Smooth muscle cell (in vitro differentiated cells): ENCODE results near the gene OSTF1. TPM values are rescaled to one million over a fixed set of nuclear protein-coding genes. Genes with fewer than 3 reads are reported as not detected.

ENCODE experiments used
- DNase-seq: peaks from one replicate; lab custom pipeline; 2025; ENCODE audit not compliant: unreplicated experiment; lab: John Stamatoyannopoulos, UW
- H2AFZ ChIP-seq: fragments of 200-600 bp; sonication (generic); 2 replicates; pipeline ENCODE4 v1.6.0; 2016; ENCODE audit warnings: antibody characterized with exemption, low read depth, mild to moderate bottlenecking
- H3F3A ChIP-seq: fragments of 200-600 bp; sonication (generic); 2 replicates; pipeline ENCODE4 v1.6.0; 2017; ENCODE audit warnings: antibody characterized with exemption, low read depth
- H3K27ac ChIP-seq: fragments of 200-600 bp; sonication (generic); 2 replicates; pipeline ENCODE4 v1.5.1; 2016; ENCODE audit warnings: low read depth, mild to moderate bottlenecking
- H3K27me3 ChIP-seq: fragments of 200-600 bp; sonication (generic); 2 replicates; pipeline ENCODE4 v1.6.1; 2016; ENCODE audit warnings: low read depth, mild to moderate bottlenecking
- H3K36me3 ChIP-seq: fragments of 200-600 bp; sonication (generic); 2 replicates; pipeline ENCODE4 v1.5.1; 2016; ENCODE audit warnings: low read depth
- H3K4me1 ChIP-seq: fragments of 200-600 bp; sonication (generic); 2 replicates; pipeline ENCODE4 v1.5.1; 2016; ENCODE audit warnings: low read depth
- H3K4me2 ChIP-seq: fragments of 200-600 bp; sonication (generic); 2 replicates; pipeline ENCODE4 v1.6.0; 2016; ENCODE audit warnings: mild to moderate bottlenecking
- H3K4me3 ChIP-seq: fragments of 200-600 bp; sonication (generic); 2 replicates; pipeline ENCODE4 v1.5.1; 2016; ENCODE audit warnings: mild to moderate bottlenecking
- H3K79me2 ChIP-seq: fragments of 200-600 bp; sonication (generic); 2 replicates; pipeline ENCODE4 v1.6.0; 2016; ENCODE audit warnings: low read depth, mild to moderate bottlenecking
- H3K9ac ChIP-seq: fragments of 200-600 bp; sonication (generic); 2 replicates; pipeline ENCODE4 v1.6.0; 2016; ENCODE audit warnings: low read depth
- H3K9me3 ChIP-seq: fragments of 200-600 bp; sonication (generic); replicated peaks from 2 replicates; pipeline ENCODE4 v1.5.1; 2016; ENCODE audit warnings: low read depth
- H4K20me1 ChIP-seq: fragments of 200-600 bp; sonication (generic); 2 replicates; pipeline ENCODE4 v1.6.0; 2016; ENCODE audit warnings: low read depth
- CTCF ChIP-seq: fragments of 200-600 bp; sonication (generic); IDR thresholded peaks from 2 replicates; pipeline ENCODE4 v1.5.1; 2017; ENCODE audit warnings: borderline replicate concordance, mild to moderate bottlenecking, antibody characterized with exemption; ENCODE audit not compliant: insufficient read depth, poor library complexity, severe bottlenecking
- WGBS: methylation state at CpG from one replicate; pipeline ENCODE4 v1.1.7; 2016; ENCODE audit warnings: low lambda C conversion rate; 5-methylcytosine and 5-hydroxymethylcytosine counted together
- polyA plus RNA-seq: library from polyadenylated mRNA; unstranded; fragments of >200 nt; fragmentation: Nextera tagmentation; extraction: Ambion mirVana; gene quantifications from 2 replicates; pipeline ENCODE4 v1.2.1, GENCODE V29; 2016
- total RNA-seq: library from RNA; depleted of rRNA; stranded (reverse); fragments of >200 nt; gene quantifications from 2 replicates; pipeline ENCODE4 v1.2.3, GENCODE V29; 2014

The OSTF1 gene
- total and polyA plus RNA-seq, 2 experiments from 2014 or later = 40.6 to 44.5 TPM

DNA sequence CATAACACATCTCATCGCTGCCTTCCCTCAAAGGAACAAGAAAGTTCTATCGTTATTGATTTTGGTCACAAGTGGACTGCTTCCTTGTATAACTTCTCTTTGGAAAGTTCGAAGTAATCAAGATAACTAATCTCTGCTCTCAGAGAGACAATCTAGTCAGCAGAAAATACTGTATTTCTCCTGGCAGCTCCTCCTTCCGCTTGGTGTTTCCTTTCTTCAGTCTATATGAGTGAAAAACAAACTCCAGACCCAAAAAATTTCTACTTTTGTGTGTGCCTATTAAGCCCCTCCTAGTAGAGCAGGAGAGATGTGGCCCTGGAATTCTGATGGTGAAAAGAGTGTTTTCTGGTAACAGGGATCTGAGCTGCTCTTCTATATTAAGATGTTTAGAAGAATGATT is 24.5 kb downstream of the OSTF1 start:
- H3K27ac ChIP-seq = no peak overlapping the region
- no peak for TF ChIP-seq CTCF
- 72% methylated on average over 4 of the region's 4 CpGs for WGBS
- no peaks in the 10 kb centered on the region for H3F3A ChIP-seq
- H3K4me2 ChIP-seq = no peak overlapping the region
- peaks cover 49% of the 10 kb centered on the region for H3K79me2 ChIP-seq
- no peaks in the 10 kb centered on the region for H3K9me3 ChIP-seq
- H3K4me1 ChIP-seq = no peaks in the 10 kb centered on the region
- no peak for DNase-seq
- H4K20me1 ChIP-seq = peaks cover 80% of the 10 kb centered on the region
- no peaks in the 10 kb centered on the region for H3K27me3 ChIP-seq
- no peak overlapping the region for H3K4me3 ChIP-seq
- H3K36me3 ChIP-seq = no peaks in the 10 kb centered on the region
- H2AFZ ChIP-seq = no peak overlapping the region
- no peak overlapping the region for H3K9ac ChIP-seq

DNA sequence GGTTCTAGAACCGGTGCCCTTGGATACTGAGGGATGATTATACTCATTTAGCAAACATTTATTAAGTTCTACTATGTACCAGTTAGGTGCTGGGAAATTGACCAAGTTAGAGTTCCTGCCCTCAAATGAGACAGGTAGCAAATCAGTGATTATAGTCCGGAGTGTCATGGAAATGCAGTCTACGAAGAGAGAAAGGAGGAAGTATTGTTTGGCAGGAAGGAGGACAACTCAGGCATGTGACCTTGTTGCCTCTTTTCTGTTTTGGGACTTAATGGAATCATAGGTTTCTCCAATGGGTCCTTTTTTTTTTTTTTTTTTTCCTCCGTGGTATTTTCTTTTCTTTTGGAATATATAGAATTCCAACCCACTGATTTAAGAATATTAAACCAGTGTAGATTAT is 28.0 kb downstream of the OSTF1 start:
- Histone ChIP-seq H3K27ac (no peak overlapping the region), H3K36me3 (peaks cover 9% of the 10 kb centered on the region), H3K9me3 (no peaks in the 10 kb centered on the region), H3K4me1 (no peaks in the 10 kb centered on the region), H3K4me2 (no peak overlapping the region), H2AFZ (no peak overlapping the region), H3K79me2 (peaks cover 44% of the 10 kb centered on the region), H3K9ac (no peak overlapping the region), H4K20me1 (peaks cover 65% of the 10 kb centered on the region), H3F3A (no peaks in the 10 kb centered on the region), H3K4me3 (no peak overlapping the region), H3K27me3 (no peaks in the 10 kb centered on the region)
- 84% methylated on average over 4 of the region's 4 CpGs for WGBS
- TF ChIP-seq CTCF = no peak
- no peak for DNase-seq

GRCh38 chr9:75117564-75117963 is 29.2 kb downstream of the OSTF1 start:
- Histone ChIP-seq H3K4me3 (no peak overlapping the region), H3K27ac (no peak overlapping the region), H3K79me2 (peaks cover 39% of the 10 kb centered on the region), H3K4me2 (no peak overlapping the region), H4K20me1 (peaks cover 61% of the 10 kb centered on the region), H3K4me1 (no peaks in the 10 kb centered on the region), H3K36me3 (peaks cover 9% of the 10 kb centered on the region), H3F3A (no peaks in the 10 kb centered on the region), H3K9ac (no peak overlapping the region), H3K27me3 (no peaks in the 10 kb centered on the region), H2AFZ (no peak overlapping the region), H3K9me3 (no peaks in the 10 kb centered on the region)
- TF ChIP-seq CTCF = no peak
- WGBS = 94% methylated on average over 1 of the region's 1 CpG
- no peak for DNase-seq

GRCh38 chr9:75120686-75121085 is 32.4 kb downstream of the OSTF1 start:
- no peaks in the 10 kb centered on the region for H3F3A ChIP-seq
- H3K36me3 ChIP-seq = peaks cover 9% of the 10 kb centered on the region
- WGBS = 97% methylated on average over 4 of the region's 4 CpGs
- no peak overlapping the region for H3K27ac ChIP-seq
- no peak overlapping the region for H3K4me3 ChIP-seq
- H2AFZ ChIP-seq = no peak overlapping the region
- H3K4me1 ChIP-seq = no peaks in the 10 kb centered on the region
- no peak overlapping the region for H3K9ac ChIP-seq
- H3K9me3 ChIP-seq = no peaks in the 10 kb centered on the region
- peaks cover 17% of the 10 kb centered on the region for H3K79me2 ChIP-seq
- peaks cover 42% of the 10 kb centered on the region for H4K20me1 ChIP-seq
- H3K27me3 ChIP-seq = no peaks in the 10 kb centered on the region
- DNase-seq = no peak
- H3K4me2 ChIP-seq = no peak overlapping the region
- TF ChIP-seq CTCF = no peak
